Gastroesophageal sphincter (tissue), 4 donors: ENCODE data around the gene CDC45. TPM values are rescaled to one million over a fixed set of nuclear protein-coding genes. Genes with fewer than 3 reads are reported as not detected.

Experiments used
- ATAC-seq: fragments of 150-250 bp; one replicate; pipeline ENCODE4 v1.9.1; 2016; ENCODE audit warnings: mild to moderate bottlenecking, moderate library complexity
- H3K27ac ChIP-seq, 4 donors: fragments of 200-600 bp; sonication (generic) in 3 of 4; 1 replicate in 3 of 4; 2 replicates in 1 of 4; pipeline ENCODE4 v1.5.1; 2016 to 2019
- H3K27me3 ChIP-seq: fragments of 200-600 bp; sonication (generic); one replicate; pipeline ENCODE4 v1.5.1; 2019
- H3K36me3 ChIP-seq, 2 donors: fragments of 200-600 bp; sonication (generic); one replicate each; pipeline ENCODE4 v1.5.1; 2019; ENCODE audit warnings: control low read depth in 1 of 2
- H3K4me1 ChIP-seq, 3 donors: fragments of 200-600 bp; sonication (generic); 1 replicate in 2 of 3; 2 replicates in 1 of 3; pipeline ENCODE4 v1.5.1; 2016 to 2019; ENCODE audit warnings: control low read depth in 2 of 3
- H3K4me3 ChIP-seq, 2 donors: fragments of 200-600 bp; sonication (generic); one replicate each; pipeline ENCODE4 v1.5.1; 2019; ENCODE audit warnings: mild to moderate bottlenecking in 1 of 2, moderate library complexity in 1 of 2
- H3K9me3 ChIP-seq, 3 donors: fragments of 200-600 bp; sonication (generic); one replicate each; pipeline ENCODE4 v1.5.1; 2017 to 2019; ENCODE audit warnings: control low read depth in 2 of 3
- CTCF ChIP-seq, 4 experiments: fragments of 200-600 bp in 2 of 4; fragments of 450-650 bp in 2 of 4; sonication (generic) in 1 of 4; IDR thresholded peaks; one replicate each; pipeline ENCODE4 v1.5.1; 2017 to 2019; ENCODE audit warnings: antibody characterized with exemption in 4 of 4, mild to moderate bottlenecking in 2 of 4, moderate library complexity in 2 of 4
- EP300 ChIP-seq: sonication (generic); formaldehyde crosslinking; IDR thresholded peaks from one replicate; pipeline ENCODE4 v1.6.1; 2017; ENCODE audit warnings: antibody characterized with exemption, mild to moderate bottlenecking
- POLR2A ChIP-seq, 2 donors: fragments of 450-650 bp; IDR thresholded peaks; one replicate each; pipeline ENCODE4 v1.6.1; 2017; ENCODE audit warnings: antibody characterized with exemption in 2 of 2, mild to moderate bottlenecking in 2 of 2, moderate library complexity in 1 of 2
- POLR2AphosphoS5 ChIP-seq: sonication (generic); formaldehyde crosslinking; IDR thresholded peaks from one replicate; pipeline ENCODE4 v1.6.1; 2017; ENCODE audit warnings: antibody characterized with exemption
- WGBS, 2 donors: methylation state at CpG; one replicate each; pipeline ENCODE4 v1.1.5; 2018; ENCODE audit warnings: low coverage in 1 of 2; 5-methylcytosine and 5-hydroxymethylcytosine counted together
- total RNA-seq, 4 donors: library from RNA; depleted of rRNA; stranded (reverse); fragments of >200 nt; gene quantifications; one replicate each; pipeline ENCODE4 v1.1.0, GENCODE V29; 2016

The CDC45 gene
- total RNA-seq, 4 donors from 2014 or later, result 2.1 TPM; not detected in 3

DNA sequence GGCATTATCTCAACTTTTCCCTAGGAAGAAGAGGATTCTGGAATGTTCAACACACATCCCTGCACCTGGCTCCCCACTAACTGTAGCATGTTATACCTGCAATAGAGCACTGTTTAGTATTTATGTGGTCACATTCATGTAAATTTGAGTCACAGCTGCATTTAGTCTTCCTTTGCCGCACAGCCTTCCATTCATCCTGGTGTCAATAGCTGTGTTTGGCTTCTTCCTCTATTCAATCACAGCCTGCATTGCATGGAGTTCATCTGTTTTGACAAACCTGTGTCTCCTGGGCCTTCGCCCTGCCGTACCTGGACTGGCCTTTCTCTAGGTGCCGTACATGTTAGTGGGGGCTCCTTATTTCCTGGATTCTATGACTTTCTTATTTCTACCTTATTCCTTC is 28.1 kb upstream of the CDC45 start:
- no peaks in the 10 kb centered on the region for H3K27me3 ChIP-seq
- no peak for ATAC-seq
- H3K4me3 ChIP-seq, result no peak overlapping the region
- H3K9me3 ChIP-seq, result no peaks in the 10 kb centered on the region
- 90 to 96% methylated on average over 4 of the region's 4 CpGs for WGBS, 2 donors
- no peak overlapping the region for H3K27ac ChIP-seq
- peaks cover 0 to 68% of the 10 kb centered on the region in 2 donors for H3K36me3 ChIP-seq
- TF ChIP-seq POLR2A (IDR thresholded peaks at IDR 0.05), result no peak
- TF ChIP-seq POLR2AphosphoS5, result no peak
- TF ChIP-seq CTCF (IDR thresholded peaks at IDR 0.05), result no peak
- no peak for TF ChIP-seq EP300
- H3K4me1 ChIP-seq, result peaks cover 0 to 20% (median 5%) of the 10 kb centered on the region in 3 donors

- Histone ChIP-seq H3K4me3 (no peak overlapping the region), H3K4me1 (peaks cover 0 to 6% (median 0%) of the 10 kb centered on the region in 3 donors), H3K9me3 (no peaks in the 10 kb centered on the region), H3K36me3 (peaks cover 0 to 90% of the 10 kb centered on the region in 2 donors), H3K27ac (no peak overlapping the region), H3K27me3 (no peaks in the 10 kb centered on the region)
- no peak for TF ChIP-seq POLR2A (IDR thresholded peaks at IDR 0.05)
- TF ChIP-seq POLR2AphosphoS5, result no peak
- no peak for TF ChIP-seq EP300
- no peak for TF ChIP-seq CTCF (IDR thresholded peaks at IDR 0.05)
- no peak for ATAC-seq
- WGBS, 2 donors, result 80% methylated on average over 1 of the region's 5 CpGs; no CpG with 5 or more reads in 1 of the 2 donors
These were observed 26.0 kb upstream of the CDC45 start for GRCh38 chr22:19453718-19454117.

GRCh38 chr22:19454156-19454555 is 25.6 kb upstream of the CDC45 start:
- 54 to 72% methylated on average over 3 to 6 of the region's 6 CpGs for WGBS, 2 donors
- no peak for ATAC-seq
- Histone ChIP-seq H3K27ac (no peak overlapping the region), H3K4me3 (no peak overlapping the region), H3K4me1 (peaks cover 0 to 1% (median 0%) of the 10 kb centered on the region in 3 donors), H3K27me3 (no peaks in the 10 kb centered on the region), H3K36me3 (peaks cover 0 to 94% of the 10 kb centered on the region in 2 donors), H3K9me3 (no peaks in the 10 kb centered on the region)
- no peak for TF ChIP-seq POLR2A (IDR thresholded peaks at IDR 0.05)
- no peak for TF ChIP-seq CTCF (IDR thresholded peaks at IDR 0.05)
- TF ChIP-seq POLR2AphosphoS5, result no peak
- no peak for TF ChIP-seq EP300

DNA sequence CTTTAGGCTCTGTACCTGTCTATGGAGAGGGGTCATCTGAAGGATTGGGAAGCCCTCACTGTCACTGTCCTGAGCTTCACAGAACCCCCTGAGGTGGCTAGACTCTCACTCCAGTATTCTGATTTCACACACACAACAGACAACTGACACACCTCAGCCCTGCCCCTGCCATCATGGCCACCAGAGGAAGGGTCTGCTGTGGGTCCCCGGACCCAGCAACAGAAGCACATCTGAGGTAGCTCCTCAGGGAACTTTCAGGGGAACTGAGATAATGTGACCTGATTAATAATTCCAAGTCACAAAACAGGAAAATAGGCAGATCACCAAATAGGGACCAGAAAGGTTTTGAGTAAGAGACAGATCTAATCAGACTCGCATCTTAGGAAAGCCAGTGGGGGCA is 24.7 kb upstream of the CDC45 start:
- no peaks in the 10 kb centered on the region for H3K27me3 ChIP-seq
- no peaks in the 10 kb centered on the region for H3K4me1 ChIP-seq
- WGBS, 2 donors, result no CpG with 5 or more reads among the region's 2 CpGs
- H3K9me3 ChIP-seq, result no peaks in the 10 kb centered on the region
- TF ChIP-seq POLR2AphosphoS5 (no peak), POLR2A (IDR thresholded peaks at IDR 0.05) (no peak), EP300 (no peak), CTCF (IDR thresholded peaks at IDR 0.05) (no peak)
- no peak overlapping the region for H3K4me3 ChIP-seq
- H3K27ac ChIP-seq, result no peak overlapping the region
- peaks cover 0 to 100% of the 10 kb centered on the region in 2 donors for H3K36me3 ChIP-seq
- ATAC-seq, result no peak

DNA sequence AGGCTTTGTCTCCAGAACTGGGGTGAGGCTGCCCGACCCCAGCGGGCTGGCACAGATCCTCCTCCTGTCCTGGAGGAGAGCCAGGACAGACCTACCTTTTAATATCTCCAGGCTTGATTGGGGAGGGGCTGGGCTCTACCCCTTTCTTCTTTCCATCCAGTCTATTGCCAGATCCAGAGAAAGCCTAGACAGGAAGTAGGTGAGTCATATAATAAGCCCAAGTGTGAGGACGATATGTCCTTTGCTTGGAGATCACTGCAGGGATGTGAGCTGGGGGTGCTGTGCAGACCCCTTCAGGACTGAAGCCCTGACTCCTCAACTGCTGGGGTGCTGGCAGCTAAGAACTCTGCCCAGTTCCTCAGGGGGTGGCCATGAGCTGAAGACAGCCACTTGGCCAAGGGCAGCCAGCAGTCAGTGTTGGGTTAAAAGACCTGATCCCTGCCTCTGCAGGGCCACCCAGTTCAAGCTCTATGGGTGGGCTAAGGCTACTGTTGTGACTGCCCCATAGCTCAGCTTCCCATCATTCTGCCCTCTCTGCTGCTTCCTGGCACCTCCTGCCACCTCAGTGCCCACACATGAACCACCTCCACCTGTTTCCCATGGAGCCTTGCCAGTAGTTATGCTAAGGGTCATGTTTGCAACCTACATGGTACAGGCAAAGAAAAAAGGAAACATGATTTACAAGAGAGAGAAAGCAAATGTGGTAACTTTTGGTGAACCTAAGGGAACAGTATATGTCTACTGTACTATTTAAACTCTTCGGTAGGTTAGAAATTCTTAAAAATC is 23.9 kb upstream of the CDC45 start:
- no peak for TF ChIP-seq POLR2AphosphoS5
- no peak for TF ChIP-seq CTCF (IDR thresholded peaks at IDR 0.05)
- TF ChIP-seq POLR2A (IDR thresholded peaks at IDR 0.05), result no peak
- TF ChIP-seq EP300, result no peak
- H3K36me3 ChIP-seq, result peaks cover 0 to 99% of the 10 kb centered on the region in 2 donors
- no peak for ATAC-seq
- H3K4me3 ChIP-seq, result no peak overlapping the region
- WGBS, 2 donors, result 56 to 81% methylated on average over 3 to 4 of the region's 4 CpGs
- H3K27ac ChIP-seq, result no peak overlapping the region
- H3K4me1 ChIP-seq, result no peaks in the 10 kb centered on the region
- H3K27me3 ChIP-seq, result no peaks in the 10 kb centered on the region
- no peaks in the 10 kb centered on the region for H3K9me3 ChIP-seq
